KOPT-K1 (cell line): ENCODE measurements around the gene ZNF644.
"Not testable (repeated sequence)": the region's sequence is repeated elsewhere in the genome, so short reads cannot be mapped to it uniquely, and the experiment has no call there.

ENCODE experiments used
- H3K27ac ChIP-seq: fragments of 200-600 bp; sonication (generic); 2 replicates; pipeline ENCODE4 v1.5.1; 2016; ENCODE audit warnings: antibody characterized with exemption, mild to moderate bottlenecking, low read depth, low read length; ENCODE audit not compliant: poor library complexity, severe bottlenecking
- H3K36me3 ChIP-seq: fragments of 200-600 bp; sonication (generic); 2 replicates; pipeline ENCODE4 v1.5.1; 2017; ENCODE audit warnings: antibody characterized with exemption, mild to moderate bottlenecking, low read length, moderate library complexity; ENCODE audit not compliant: insufficient read depth
- H3K9me3 ChIP-seq: fragments of 200-600 bp; sonication (generic); 2 replicates; pipeline ENCODE4 v1.5.1; 2017; ENCODE audit warnings: antibody characterized with exemption, low read length, mild to moderate bottlenecking; ENCODE audit not compliant: insufficient read depth, poor library complexity, severe bottlenecking

Gene ZNF644

GRCh38 chr1:90899263-90899662 lies 122.6 kb downstream of the ZNF644 start:
- peaks cover 50% of the 10 kb centered on the region for H3K36me3 ChIP-seq
- H3K9me3 ChIP-seq, result no peaks in the 10 kb centered on the region
- no peak overlapping the region for H3K27ac ChIP-seq

GRCh38 chr1:90893679-90894078 lies 128.2 kb downstream of the ZNF644 start:
- H3K9me3 ChIP-seq, H3K27ac ChIP-seq: not testable (repeated sequence)
- peaks cover 19% of the 10 kb centered on the region; the same call in 1 of the 2 replicates for H3K36me3 ChIP-seq

- not testable (repeated sequence) for H3K27ac ChIP-seq, H3K9me3 ChIP-seq
- peaks cover 18% of the 10 kb centered on the region; the same call in 1 of the 2 replicates for H3K36me3 ChIP-seq
Observed at GRCh38 chr1:90892884-90893283, 129.0 kb downstream of the ZNF644 start.

GRCh38 chr1:90892196-90892595 lies 129.6 kb downstream of the ZNF644 start:
- peaks cover 13% of the 10 kb centered on the region; the same call in 1 of the 2 replicates for H3K36me3 ChIP-seq
- H3K27ac ChIP-seq, H3K9me3 ChIP-seq: not testable (repeated sequence)

- H3K36me3 ChIP-seq, result peaks cover 13% of the 10 kb centered on the region; the same call in 1 of the 2 replicates
- not testable (repeated sequence) for H3K9me3 ChIP-seq, H3K27ac ChIP-seq
Observed at GRCh38 chr1:90891756-90892155, 130.1 kb downstream of the ZNF644 start.

GRCh38 chr1:90882221-90882620 lies 139.6 kb downstream of the ZNF644 start:
- no peaks in the 10 kb centered on the region for H3K36me3 ChIP-seq
- no peak overlapping the region for H3K27ac ChIP-seq
- H3K9me3 ChIP-seq, result peaks cover 43% of the 10 kb centered on the region

- Histone ChIP-seq H3K36me3 (no peaks in the 10 kb centered on the region), H3K9me3 (peaks cover 43% of the 10 kb centered on the region), H3K27ac (no peak overlapping the region)
Observed at GRCh38 chr1:90881034-90881433, 140.8 kb downstream of the ZNF644 start.

- Histone ChIP-seq H3K36me3 (no peaks in the 10 kb centered on the region), H3K9me3 (peaks cover 43% of the 10 kb centered on the region), H3K27ac (no peak overlapping the region)
Observed at GRCh38 chr1:90879281-90879680, 142.6 kb downstream of the ZNF644 start.

- Histone ChIP-seq H3K9me3 (peaks cover 31% of the 10 kb centered on the region), H3K36me3 (no peaks in the 10 kb centered on the region), H3K27ac (no peak overlapping the region)
Observed at GRCh38 chr1:90876101-90876500, 145.7 kb downstream of the ZNF644 start.
